GM12891 (cell line): Measurements from ENCODE around the gene PFDN2.

Experiments
- DNase-seq: peaks from one replicate; pipeline ENCODE4 v3.0.0; 2011; ENCODE audit warnings: low spot score; ENCODE audit not compliant: insufficient read length
- FAIRE-seq: peaks from 2 replicates; lab custom pipeline; 2011; peaks lifted over from hg19 to GRCh38; lab: Jason Lieb, UNC
- PAX5 ChIP-seq: IDR thresholded peaks from 2 replicates; pipeline ENCODE4 v1.6.1; 2011; ENCODE audit warnings: low read length, moderate library complexity, mild to moderate bottlenecking; ENCODE audit not compliant: insufficient read depth, severe bottlenecking
- POLR2A ChIP-seq: IDR thresholded peaks from 2 replicates; pipeline ENCODE4 v1.6.1; 2011; ENCODE audit warnings: low read depth, low read length, control low read depth
- POLR2AphosphoS5 ChIP-seq: IDR thresholded peaks from 2 replicates; pipeline ENCODE4 v1.6.1; 2011; ENCODE audit warnings: low read depth, low read length, control low read depth
- POU2F2 ChIP-seq: IDR thresholded peaks from 2 replicates; pipeline ENCODE4 v1.6.1; 2011; ENCODE audit warnings: low read depth, mild to moderate bottlenecking, control low read depth, low read length, moderate library complexity
- SPI1 ChIP-seq: IDR thresholded peaks from 2 replicates; pipeline ENCODE4 v1.6.1; 2011; ENCODE audit warnings: low read depth, low read length, control low read depth
- TAF1 ChIP-seq: IDR thresholded peaks from 2 replicates; pipeline ENCODE4 v1.6.1; 2011; ENCODE audit warnings: low read depth, low read length, control low read depth

The PFDN2 gene

GRCh38 chr1:161160671-161161145 is 42.9 kb upstream of the PFDN2 start:
- TF ChIP-seq POU2F2 (no peak), SPI1 (no peak), PAX5 (no peak), POLR2A (no peak), POLR2AphosphoS5 (no peak), TAF1 (no peak)
- DNase-seq: no peak
- FAIRE-seq: no peak

GRCh38 chr1:161159913-161160243 is 42.0 kb upstream of the PFDN2 start:
- no peak for DNase-seq
- peak; percentile 71 for FAIRE-seq
- TF ChIP-seq POU2F2 (no peak), POLR2AphosphoS5 (no peak), TAF1 (no peak), PAX5 (no peak), SPI1 (no peak), POLR2A (no peak)

- DNase-seq (peak; percentile 97), FAIRE-seq (peak; percentile 76)
- TF ChIP-seq TAF1 (peak; percentile 94), POU2F2 (peak; percentile 10; the same call in 1 of the 2 replicates), POLR2A (peak; percentile 74; the same call in 1 of the 2 replicates), POLR2AphosphoS5 (peak; percentile 46), PAX5 (no peak), SPI1 (no peak)
These were observed 41.5 kb upstream of the PFDN2 start, which contains the start of gene USP21 for GRCh38 chr1:161159087-161159912. USP21 (plus strand) TSS chr1:161159500; CDS start chr1:161160641, 1,141 bp downstream.

GRCh38 chr1:161158316-161159010 is 40.6 kb upstream of the PFDN2 start:
- TF ChIP-seq PAX5 (no peak), TAF1 (no peak), SPI1 (no peak), POLR2AphosphoS5 (no peak), POLR2A (no peak), POU2F2 (no peak)
- DNase-seq (no peak), FAIRE-seq (no peak)

GRCh38 chr1:161157867-161158266 is 40.0 kb upstream of the PFDN2 start:
- no peak for FAIRE-seq

GRCh38 chr1:161153682-161154337 is 36.0 kb upstream of the PFDN2 start, which contains the start of gene UFC1:
UFC1 (plus strand) TSS chr1:161153978; CDS start chr1:161153998, 20 bp downstream.
- peak; percentile 78 for DNase-seq
- peak; percentile 94 for FAIRE-seq
- TF ChIP-seq SPI1: peak; percentile 79
- peak; percentile 97 for TF ChIP-seq TAF1
- TF ChIP-seq POLR2AphosphoS5: peak; percentile 96
- no peak for TF ChIP-seq PAX5
- peak; percentile 95 for TF ChIP-seq POLR2A
- TF ChIP-seq POU2F2: peak; percentile 67

More at GRCh38 chr1:161157867-161158266, 40.0 kb upstream of the PFDN2 start:
- no peak for DNase-seq
- TF ChIP-seq PAX5 (no peak), POLR2AphosphoS5 (no peak), TAF1 (no peak), POU2F2 (no peak), SPI1 (no peak), POLR2A (no peak)

- DNase-seq (no peak), FAIRE-seq (no peak)
- TF ChIP-seq POLR2AphosphoS5 (no peak), PAX5 (no peak), POU2F2 (no peak), POLR2A (no peak), TAF1 (no peak), SPI1 (no peak)
These were observed 35.3 kb upstream of the PFDN2 start for GRCh38 chr1:161153176-161153575.

GRCh38 chr1:161145832-161146231 is 28.0 kb upstream of the PFDN2 start:
- DNase-seq (no peak), FAIRE-seq (no peak)
- no peak for TF ChIP-seq POLR2A
- no peak for TF ChIP-seq POLR2AphosphoS5
- no peak for TF ChIP-seq TAF1
- TF ChIP-seq POU2F2: no peak
- no peak for TF ChIP-seq SPI1
- no peak for TF ChIP-seq PAX5
